HG02678 (cell line): Measurements from ENCODE around the gene RAD51B.

Experiments used
- ATAC-seq: cut with Tn5 transposase; IDR thresholded peaks from one replicate; pipeline ENCODE4 v1.9.1; 2021; ENCODE audit warnings: mild to moderate bottlenecking, moderate library complexity; ENCODE audit not compliant: unreplicated experiment

The RAD51B gene

GRCh38 chr14:68394118-68394763, 574.7 kb downstream of the RAD51B start:
- ATAC-seq, result no peak

DNA sequence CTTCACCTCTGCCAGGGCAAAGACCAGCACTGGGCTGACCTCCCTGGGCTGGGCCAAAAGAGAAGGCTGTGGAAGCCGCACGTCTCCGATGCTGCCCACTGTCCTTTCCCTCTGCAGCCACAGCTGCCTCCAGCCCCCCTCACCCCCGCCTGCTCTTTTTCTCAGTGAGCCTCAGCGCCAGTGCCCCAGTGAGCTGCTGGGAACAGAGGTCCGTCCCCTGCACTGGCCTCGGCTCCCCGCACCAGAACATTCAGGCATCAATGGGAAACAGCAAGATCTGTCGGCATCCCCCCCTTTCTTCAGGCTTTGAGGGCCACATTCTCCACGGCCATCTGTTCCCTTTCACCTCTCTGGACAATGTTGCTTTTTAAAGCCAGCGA, 575.2 kb downstream of the RAD51B start:
- ATAC-seq, result no peak

DNA sequence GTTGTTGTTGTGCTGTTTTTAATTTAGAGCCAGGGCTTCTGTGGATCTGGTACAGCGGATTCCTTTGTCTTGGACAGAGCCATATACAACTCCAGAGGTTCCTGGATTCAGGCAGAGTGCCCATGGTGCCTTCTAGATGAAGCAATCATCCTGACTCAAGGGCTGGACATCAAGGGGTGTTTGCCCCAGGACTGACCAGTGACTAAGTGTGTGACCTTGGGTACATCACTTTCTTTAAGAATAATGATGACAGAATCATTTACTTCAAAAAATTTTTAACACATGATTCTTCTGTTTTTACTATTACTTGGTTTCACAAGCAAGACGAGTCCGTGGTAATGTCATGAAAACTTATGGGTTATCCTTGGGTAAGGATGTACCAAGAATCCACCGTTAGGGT, 576.0 kb downstream of the RAD51B start:
- ATAC-seq, result no peak

- ATAC-seq, result no peak
Observed at GRCh38 chr14:68396461-68396860, 576.9 kb downstream of the RAD51B start.

- no peak for ATAC-seq
Observed at GRCh38 chr14:68397371-68397811, 577.8 kb downstream of the RAD51B start.

DNA sequence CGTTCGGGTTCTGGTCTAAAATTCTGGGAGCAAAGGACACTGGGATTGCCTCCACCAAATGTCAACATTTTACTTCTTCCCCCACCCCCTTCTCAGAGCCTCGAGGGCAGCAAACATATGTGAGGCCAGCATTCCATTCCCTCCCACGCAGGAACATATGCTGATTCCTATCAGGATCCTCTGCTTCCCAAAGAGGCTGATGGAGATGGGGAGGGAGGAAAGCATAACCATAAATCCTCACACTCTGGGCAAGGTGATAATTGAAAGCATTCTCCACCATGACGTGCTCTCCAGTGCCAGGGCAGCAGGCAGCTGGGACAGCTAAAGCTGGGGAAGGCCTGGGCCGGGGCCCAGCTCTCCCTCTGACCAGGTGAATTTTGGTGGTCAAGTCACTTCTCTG, 578.2 kb downstream of the RAD51B start:
- no peak for ATAC-seq

- no peak for ATAC-seq
Observed at GRCh38 chr14:68398370-68398769, 578.8 kb downstream of the RAD51B start.

- ATAC-seq, result no peak
Observed at GRCh38 chr14:68399971-68400370, 580.4 kb downstream of the RAD51B start.

DNA sequence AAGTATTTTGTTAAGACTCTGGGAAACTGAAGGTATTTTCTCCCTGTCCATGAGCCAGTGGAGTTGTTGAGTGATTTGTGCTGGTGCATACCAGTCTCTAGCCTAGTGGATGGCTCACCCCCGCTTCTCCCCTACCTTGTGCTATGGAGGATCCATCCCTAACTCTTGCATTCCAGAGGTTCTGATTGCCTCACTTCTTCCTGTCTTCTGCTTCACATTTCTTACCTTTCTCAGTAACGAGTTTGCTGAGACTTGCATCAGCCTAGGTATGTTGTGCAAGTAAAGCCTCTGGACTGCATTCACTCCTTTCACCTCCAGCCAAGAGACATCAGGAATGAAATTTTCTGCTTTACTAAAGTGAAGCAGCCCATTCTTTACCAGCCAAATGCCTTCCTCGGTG, 581.7 kb downstream of the RAD51B start:
- ATAC-seq, result peak; percentile 3

GRCh38 chr14:68401855-68402254, 582.3 kb downstream of the RAD51B start:
- ATAC-seq, result peak; percentile 73

- no peak for ATAC-seq
Observed at GRCh38 chr14:68402525-68403101, 583.0 kb downstream of the RAD51B start.

GRCh38 chr14:68403191-68404145, 583.9 kb downstream of the RAD51B start:
- ATAC-seq, result no peak

GRCh38 chr14:68404146-68404527, 584.6 kb downstream of the RAD51B start:
- no peak for ATAC-seq

- ATAC-seq, result no peak
Observed at GRCh38 chr14:68404652-68405183, 585.1 kb downstream of the RAD51B start.

DNA sequence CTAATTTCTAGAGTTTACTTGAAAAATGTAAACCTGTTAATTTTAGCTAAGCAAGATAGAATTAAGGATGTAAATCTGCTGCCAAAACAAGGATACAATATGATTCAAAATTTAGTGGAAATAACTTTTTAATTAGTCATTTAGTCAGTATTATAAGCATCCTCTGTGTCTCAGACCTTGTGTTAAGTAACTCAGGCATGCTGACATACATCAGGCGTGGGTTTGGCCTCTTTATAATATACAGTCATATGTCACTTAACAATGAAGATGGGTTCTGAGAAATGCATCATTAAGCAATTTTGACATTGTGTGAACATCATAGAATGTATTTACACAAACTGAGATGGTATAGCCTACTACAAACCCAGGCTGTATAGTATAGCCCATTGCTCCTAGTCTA, 586.4 kb downstream of the RAD51B start:
- ATAC-seq, result no peak

- no peak for ATAC-seq
Observed at GRCh38 chr14:68407285-68407684, 587.7 kb downstream of the RAD51B start.

GRCh38 chr14:68407825-68408224, 588.2 kb downstream of the RAD51B start:
- no peak for ATAC-seq

DNA sequence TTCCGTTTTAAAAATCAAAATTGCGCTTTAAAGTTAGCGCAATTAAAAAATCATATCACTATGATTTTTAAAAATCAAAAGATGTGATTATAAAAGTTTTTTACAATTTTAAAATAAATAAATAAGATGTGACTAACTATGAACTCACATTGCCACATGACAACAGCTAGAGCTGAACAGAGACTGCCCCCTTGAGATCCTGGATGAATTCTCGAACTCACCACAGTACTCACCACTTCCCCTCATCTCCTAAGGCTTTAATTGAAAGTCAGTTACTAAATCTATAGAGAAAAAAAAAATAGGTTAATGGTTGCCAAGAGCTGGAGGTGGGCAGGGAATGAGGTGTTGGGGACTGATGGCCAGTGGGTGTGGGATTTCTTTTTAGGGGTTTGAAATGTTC, 589.1 kb downstream of the RAD51B start:
- no peak for ATAC-seq

DNA sequence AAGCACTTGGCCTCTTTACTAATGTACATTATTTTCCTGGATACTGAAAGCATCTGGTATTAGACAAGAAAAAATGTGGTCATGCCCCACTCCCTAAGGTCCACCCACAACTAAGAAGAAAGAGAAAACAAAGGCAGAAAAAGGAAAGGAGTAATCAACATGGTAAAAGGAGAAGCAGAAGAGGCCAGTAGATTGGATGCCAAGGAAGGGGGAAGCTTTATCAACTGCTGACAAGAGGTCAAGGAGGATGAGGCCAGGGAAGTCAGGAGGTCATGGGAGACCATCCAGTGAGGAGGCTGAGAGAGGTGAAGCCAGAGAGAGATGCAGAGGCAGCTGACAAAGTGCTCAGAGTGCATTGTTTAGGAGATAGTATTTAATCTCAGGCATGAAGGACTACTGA, 589.8 kb downstream of the RAD51B start:
- ATAC-seq, result no peak

GRCh38 chr14:68412505-68413465, 593.2 kb downstream of the RAD51B start:
- no peak for ATAC-seq
